SK-N-SH (cell line): ENCODE results near the gene FAM162A. TPM values are rescaled to one million over a fixed set of nuclear protein-coding genes. Genes with fewer than 3 reads are reported as not detected.
"Not testable (repeated sequence)": the region's sequence is repeated elsewhere in the genome, so short reads cannot be mapped to it uniquely, and the experiment has no call there.

Source experiments
- CTCF ChIA-PET: fragments of 300-600, 350-600 bp; formaldehyde crosslinking; extraction: SDS; loops from one replicate; lab custom pipeline; 2021; lab: Yijun Ruan, JAX
- POLR2A ChIA-PET: fragments of 350-600 bp; sonication (Branson Sonifier 250); formaldehyde crosslinking; extraction: SDS; loops from one replicate; lab custom pipeline; 2020; ENCODE audit warnings: antibody characterized with exemption, inconsistent platforms; lab: Yijun Ruan, JAX
- DNase-seq: peaks from one replicate; pipeline ENCODE4 v3.0.0; 2012
- H2AFZ ChIP-seq: fragments of 200-600 bp; sonication (generic); 2 replicates; pipeline ENCODE4 v1.8.1; 2016; ENCODE audit warnings: antibody characterized with exemption, mild to moderate bottlenecking, low read depth
- H3F3A ChIP-seq: fragments of 200-600 bp; sonication (generic); replicated peaks from 2 replicates; pipeline ENCODE3; 2016; ENCODE audit warnings: antibody characterized with exemption, mild to moderate bottlenecking; ENCODE audit not compliant: insufficient read depth
- H3K27ac ChIP-seq, 2 experiments: fragments of 200-500 bp in 1 of 2; fragments of 200-600 bp in 1 of 2; sonication (Bioruptor generic) in 1 of 2; sonication (generic), shearing (Covaris generic) in 1 of 2; 2 replicates each; pipeline versions ENCODE4 v1.5.1 to v1.6.1; 2014 to 2016; ENCODE audit warnings: low read depth in 2 of 2, inconsistent platforms in 1 of 2, low read length in 1 of 2, mild to moderate bottlenecking in 1 of 2, mixed read lengths in 1 of 2
- H3K27me3 ChIP-seq: fragments of 200-600 bp; sonication (generic), shearing (Covaris generic); 2 replicates; pipeline ENCODE4 v1.6.1; 2016; ENCODE audit warnings: mixed run types; ENCODE audit not compliant: insufficient read depth
- H3K36me3 ChIP-seq, 2 experiments: fragments of 200-500 bp in 1 of 2; fragments of 200-600 bp in 1 of 2; sonication (Bioruptor generic) in 1 of 2; sonication (generic) in 1 of 2; replicated peaks in 1 of 2; 2 replicates each; pipeline versions ENCODE3 to v1.5.1; 2014 to 2016; ENCODE audit warnings: low read length in 1 of 2, mild to moderate bottlenecking in 1 of 2; ENCODE audit not compliant: insufficient read depth in 2 of 2, control insufficient read depth in 1 of 2
- H3K4me1 ChIP-seq, 2 experiments: fragments of 200-500 bp in 1 of 2; fragments of 200-600 bp in 1 of 2; sonication (Bioruptor generic) in 1 of 2; sonication (generic), shearing (Covaris generic) in 1 of 2; 2 replicates each; pipeline versions ENCODE4 v1.5.1 to v1.6.1; 2014 to 2016; ENCODE audit warnings: low read depth in 1 of 2, low read length in 1 of 2, mixed run types in 1 of 2; ENCODE audit not compliant: insufficient read depth in 2 of 2, control insufficient read depth in 1 of 2
- H3K4me2 ChIP-seq: fragments of 200-600 bp; sonication (generic), shearing (Covaris generic); 2 replicates; pipeline ENCODE4 v1.6.1; 2017; ENCODE audit warnings: mixed run types
- H3K4me3 ChIP-seq, 2 experiments: fragments of 200-500 bp in 1 of 2; fragments of 200-600 bp in 1 of 2; sonication (Bioruptor generic) in 1 of 2; sonication (generic), shearing (Covaris generic) in 1 of 2; 2 replicates each; pipeline versions ENCODE4 v1.5.1 to v1.8.1; 2014 to 2016; ENCODE audit warnings: low read depth in 2 of 2, inconsistent platforms in 1 of 2, low read length in 1 of 2, mild to moderate bottlenecking in 1 of 2, mixed read lengths in 1 of 2, moderate library complexity in 1 of 2
- H3K79me2 ChIP-seq: fragments of 200-600 bp; sonication (generic); 2 replicates; pipeline ENCODE4 v1.8.1; 2017; ENCODE audit warnings: mild to moderate bottlenecking; ENCODE audit not compliant: insufficient read depth
- H3K9ac ChIP-seq: fragments of 200-600 bp; sonication (generic); 2 replicates; pipeline ENCODE4 v1.6.1; 2017; ENCODE audit warnings: mixed run types
- H3K9me2 ChIP-seq: fragments of 200-600 bp; sonication (generic); 2 replicates; pipeline ENCODE4 v1.6.1; 2017; ENCODE audit warnings: mixed run types
- H3K9me3 ChIP-seq: fragments of 200-600 bp; sonication (generic); 2 replicates; pipeline ENCODE4 v1.6.1; 2017; ENCODE audit warnings: mixed run types, mild to moderate bottlenecking, moderate library complexity
- H4K20me1 ChIP-seq: fragments of 200-600 bp; sonication (generic); 2 replicates; pipeline ENCODE4 v1.6.1; 2017; ENCODE audit warnings: mild to moderate bottlenecking, mixed run types; ENCODE audit not compliant: insufficient read depth
- CHD2 ChIP-seq: fragments of 150-350 bp; IDR thresholded peaks from 2 replicates; pipeline ENCODE4 v1.6.1; 2018; ENCODE audit warnings: low read length; ENCODE audit not compliant: partially characterized antibody
- ELF1 ChIP-seq: IDR thresholded peaks from 2 replicates; pipeline ENCODE4 v1.4.0; 2012
- FOXJ3 ChIP-seq: sonication (generic); formaldehyde crosslinking; IDR thresholded peaks from 2 replicates; pipeline ENCODE4 v1.5.1; 2020; ENCODE audit warnings: mild to moderate bottlenecking, missing genetic modification reagents
- FOXM1 ChIP-seq: IDR thresholded peaks from 2 replicates; pipeline ENCODE4 v1.4.0; 2012; ENCODE audit warnings: low read depth, mild to moderate bottlenecking
- GABPA ChIP-seq: IDR thresholded peaks from 2 replicates; pipeline ENCODE4 v1.4.0; 2012; ENCODE audit warnings: low read depth, mild to moderate bottlenecking
- IRF3 ChIP-seq: fragments of 150-350 bp; IDR thresholded peaks from 2 replicates; pipeline ENCODE4 v1.6.1; 2016; ENCODE audit warnings: mild to moderate bottlenecking, low read depth, low read length
- MAX ChIP-seq: IDR thresholded peaks from 2 replicates; pipeline ENCODE4 v1.4.0; 2012; ENCODE audit warnings: low read depth
- MEF2A ChIP-seq: IDR thresholded peaks from 2 replicates; pipeline ENCODE4 v1.4.0; 2012; ENCODE audit warnings: low read depth, borderline replicate concordance
- NRF1 ChIP-seq: IDR thresholded peaks from 2 replicates; pipeline ENCODE4 v1.6.1; 2012; ENCODE audit warnings: low read depth, mild to moderate bottlenecking, low read length
- POLR2AphosphoS5 ChIP-seq: IDR thresholded peaks from 2 replicates; pipeline ENCODE4 v1.6.1; 2012; ENCODE audit warnings: low read depth, low read length
- RAD21 ChIP-seq: IDR thresholded peaks from 2 replicates; pipeline ENCODE4 v1.6.1; 2012; ENCODE audit warnings: mild to moderate bottlenecking, low read length
- RCOR1 ChIP-seq: fragments of 150-350 bp; IDR thresholded peaks from 2 replicates; pipeline ENCODE4 v1.6.1; 2017; ENCODE audit warnings: antibody characterized with exemption, low read length
- REST ChIP-seq: IDR thresholded peaks from 2 replicates; pipeline ENCODE4 v1.6.1; 2012; ENCODE audit warnings: mild to moderate bottlenecking, low read depth, low read length, moderate library complexity
- RFX5 ChIP-seq: IDR thresholded peaks from 2 replicates; pipeline ENCODE4 v1.6.1; 2012; ENCODE audit warnings: mild to moderate bottlenecking, improper control_type of control experiment, low read length
- SIN3A ChIP-seq: IDR thresholded peaks from 2 replicates; pipeline ENCODE4 v1.6.1; 2012; ENCODE audit warnings: low read depth, mild to moderate bottlenecking, low read length, moderate library complexity, borderline replicate concordance
- whole genome bisulfite sequencing: methylation state at CpG from one replicate; pipeline ENCODE4 v1.1.6; 2017; ENCODE audit warnings: low lambda C conversion rate; 5-methylcytosine and 5-hydroxymethylcytosine counted together
- polyA plus RNA-seq, 3 experiments: library from polyadenylated mRNA; depleted of rRNA; stranded (reverse); fragments of >200 nt; gene quantifications; 2 replicates each; pipeline ENCODE4 v1.2.3, GENCODE V29; 2012

The FAM162A gene
- polyA plus RNA-seq, 1 of the 3 experiments (the other 2 are of a cell fraction) = 35.1 TPM

- Histone ChIP-seq H3K79me2 (no peaks in the 10 kb centered on the region), H3K4me1 (no peaks in the 10 kb centered on the region), H3K4me2 (no peak overlapping the region), H3K27ac (no peak overlapping the region), H3K4me3 (no peak overlapping the region), H3K9me3 (no peaks in the 10 kb centered on the region), H3K9me2 (no peaks in the 10 kb centered on the region), H3F3A (peaks cover 7% of the 10 kb centered on the region), H3K27me3 (no peaks in the 10 kb centered on the region), H3K36me3 (peaks cover 37 to 65% of the 10 kb centered on the region in 2 experiments), H3K9ac (no peak overlapping the region), H4K20me1 (no peaks in the 10 kb centered on the region), H2AFZ (no peak overlapping the region)
- CTCF ChIA-PET = interaction anchor here (1.7 kb wide), 1 partner anchor 11 kb away, joined by 3 read pairs; no protein-coding TSS in a partner anchor
- WGBS = 95% methylated on average over 1 of the region's 1 CpG
- TF ChIP-seq FOXM1 (no peak), RFX5 (no peak), GABPA (no peak), RAD21 (no peak), MEF2A (no peak), ELF1 (no peak), FOXJ3 (CRISPR knock-in tag) (no peak), MAX (no peak), RCOR1 (no peak), REST (no peak), CHD2 (no peak), SIN3A (no peak), POLR2AphosphoS5 (no peak), IRF3 (no peak), NRF1 (no peak)
- DNase-seq = no peak
- POLR2A ChIA-PET = no interaction called here
These were observed 18.9 kb upstream of the FAM162A start for GRCh38 chr3:122365073-122365472.

GRCh38 chr3:122365582-122366378 lies 18.2 kb upstream of the FAM162A start:
- H3K9me3 ChIP-seq, H3K4me1 ChIP-seq, H3K4me2 ChIP-seq, H4K20me1 ChIP-seq, H3K27me3 ChIP-seq, POLR2A ChIA-PET, H3K79me2 ChIP-seq, H3F3A ChIP-seq, H3K9ac ChIP-seq, H3K4me3 ChIP-seq, H3K27ac ChIP-seq, CTCF ChIA-PET, H3K9me2 ChIP-seq, H2AFZ ChIP-seq, DNase-seq: not testable (repeated sequence)
- WGBS = 87% methylated on average over 10 of the region's 10 CpGs
- peaks cover 38 to 64% of the 10 kb centered on the region in 2 experiments for H3K36me3 ChIP-seq
